GM12891 (cell line): ENCODE data around the gene RTTN.
"Not testable (repeated sequence)": the region's sequence is repeated elsewhere in the genome, so short reads cannot be mapped to it uniquely, and the experiment has no call there.

ENCODE experiments used
- PAX5 ChIP-seq: IDR thresholded peaks from 2 replicates; pipeline ENCODE4 v1.6.1; 2011; ENCODE audit warnings: low read length, moderate library complexity, mild to moderate bottlenecking; ENCODE audit not compliant: insufficient read depth, severe bottlenecking
- POLR2A ChIP-seq: IDR thresholded peaks from 2 replicates; pipeline ENCODE4 v1.6.1; 2011; ENCODE audit warnings: low read depth, low read length, control low read depth
- POLR2AphosphoS5 ChIP-seq: IDR thresholded peaks from 2 replicates; pipeline ENCODE4 v1.6.1; 2011; ENCODE audit warnings: low read depth, low read length, control low read depth
- POU2F2 ChIP-seq: IDR thresholded peaks from 2 replicates; pipeline ENCODE4 v1.6.1; 2011; ENCODE audit warnings: low read depth, mild to moderate bottlenecking, control low read depth, low read length, moderate library complexity
- SPI1 ChIP-seq: IDR thresholded peaks from 2 replicates; pipeline ENCODE4 v1.6.1; 2011; ENCODE audit warnings: low read depth, low read length, control low read depth
- TAF1 ChIP-seq: IDR thresholded peaks from 2 replicates; pipeline ENCODE4 v1.6.1; 2011; ENCODE audit warnings: low read depth, low read length, control low read depth

GRCh38 chr18:70102854-70103253, 102.6 kb downstream of the RTTN start:
- not testable (repeated sequence) for TF ChIP-seq POLR2A, POLR2AphosphoS5, SPI1, TAF1, POU2F2, PAX5
